Measurements from ENCODE around the gene PUS7.

The PUS7 gene

DNA sequence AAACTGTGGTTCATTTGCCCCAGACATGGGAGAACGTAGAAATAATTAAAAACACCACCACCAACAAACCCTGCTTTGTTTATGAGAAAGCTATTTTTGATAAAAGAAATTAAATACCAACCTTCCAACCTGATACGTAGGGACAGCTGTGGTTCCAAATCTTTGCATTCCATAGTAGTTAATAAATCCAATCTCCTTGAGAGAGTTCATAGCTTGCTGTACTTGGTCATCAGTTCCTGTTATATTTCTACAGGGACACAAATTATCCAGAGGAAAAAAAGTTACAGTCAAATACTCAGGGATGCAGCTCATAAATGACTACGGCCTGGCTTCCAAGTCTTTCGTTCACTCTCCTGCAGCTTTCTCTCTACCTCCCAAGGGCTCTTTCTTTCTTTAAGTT lies 41.1 kb downstream of the PUS7 start:
- DNase-seq (ENCODE audit: low read depth, low spot score): no peak
- in situ Hi-C loops (cut with HindIII; ENCODE audit: low sequenced_read_pairs): no loop called here
- TF ChIP-seq, protein P1, sequence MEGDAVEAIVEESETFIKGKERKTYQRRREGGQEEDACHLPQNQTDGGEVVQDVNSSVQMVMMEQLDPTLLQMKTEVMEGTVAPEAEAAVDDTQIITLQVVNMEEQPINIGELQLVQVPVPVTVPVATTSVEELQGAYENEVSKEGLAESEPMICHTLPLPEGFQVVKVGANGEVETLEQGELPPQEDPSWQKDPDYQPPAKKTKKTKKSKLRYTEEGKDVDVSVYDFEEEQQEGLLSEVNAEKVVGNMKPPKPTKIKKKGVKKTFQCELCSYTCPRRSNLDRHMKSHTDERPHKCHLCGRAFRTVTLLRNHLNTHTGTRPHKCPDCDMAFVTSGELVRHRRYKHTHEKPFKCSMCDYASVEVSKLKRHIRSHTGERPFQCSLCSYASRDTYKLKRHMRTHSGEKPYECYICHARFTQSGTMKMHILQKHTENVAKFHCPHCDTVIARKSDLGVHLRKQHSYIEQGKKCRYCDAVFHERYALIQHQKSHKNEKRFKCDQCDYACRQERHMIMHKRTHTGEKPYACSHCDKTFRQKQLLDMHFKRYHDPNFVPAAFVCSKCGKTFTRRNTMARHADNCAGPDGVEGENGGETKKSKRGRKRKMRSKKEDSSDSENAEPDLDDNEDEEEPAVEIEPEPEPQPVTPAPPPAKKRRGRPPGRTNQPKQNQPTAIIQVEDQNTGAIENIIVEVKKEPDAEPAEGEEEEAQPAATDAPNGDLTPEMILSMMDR (IDR thresholded peaks at IDR 0.05; ENCODE audit: low read depth, low read length): no peak
- no peak overlapping the region for H3K4me3 ChIP-seq (ENCODE audit: low read depth, low read length)

DNA sequence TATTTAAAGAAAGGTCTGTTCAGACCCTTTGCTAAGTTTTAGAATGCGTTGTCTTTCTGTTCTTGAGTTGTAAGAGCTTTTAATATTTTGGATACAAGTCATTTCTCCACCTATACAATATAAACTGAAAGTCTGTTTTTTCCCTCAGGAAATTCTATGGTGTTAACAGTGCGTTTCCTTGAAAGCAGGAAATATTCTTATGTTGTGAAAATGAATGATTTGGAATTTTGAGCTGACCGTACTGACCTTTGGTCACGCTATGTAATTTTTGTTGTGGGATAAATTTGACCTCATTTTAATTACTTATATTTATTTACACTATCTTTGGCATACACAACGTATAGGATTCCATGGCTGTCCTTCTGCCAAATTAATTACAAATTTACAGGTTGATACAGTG lies 43.5 kb downstream of the PUS7 start:
- in situ Hi-C loops (cut with HindIII; ENCODE audit: low sequenced_read_pairs): no loop called here

DNA sequence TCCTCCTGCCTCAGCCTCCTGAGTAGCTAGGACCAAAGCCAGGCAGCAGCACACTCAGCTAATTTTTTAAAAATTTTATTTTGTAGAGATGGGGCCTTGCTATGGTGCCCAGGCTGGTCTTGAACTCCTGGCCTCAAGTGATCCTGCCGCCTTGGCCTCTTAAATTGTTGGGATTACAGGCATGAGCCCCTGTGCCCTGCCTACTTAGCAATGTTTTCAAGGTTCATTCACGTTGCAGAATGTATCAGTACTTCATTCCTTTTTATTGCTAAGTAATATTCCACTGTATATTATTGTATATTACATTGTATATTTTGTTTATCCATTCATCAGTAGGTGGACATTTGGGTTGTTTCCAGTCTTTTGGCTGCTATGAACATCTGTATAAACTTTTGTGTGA lies 44.2 kb downstream of the PUS7 start:
- TF ChIP-seq, protein P1 (IDR thresholded peaks at IDR 0.05; ENCODE audit: low read depth, low read length): no peak
- in situ Hi-C loops (cut with HindIII; ENCODE audit: low sequenced_read_pairs): no loop called here
- DNase-seq (ENCODE audit: low read depth, low spot score): no peak
- H3K4me3 ChIP-seq (ENCODE audit: low read depth, low read length): no peak overlapping the region

More for the DNA sequence above, 43.5 kb downstream of the PUS7 start:
- TF ChIP-seq, protein P1 (IDR thresholded peaks at IDR 0.05; ENCODE audit: low read depth, low read length): no peak
- no peak overlapping the region for H3K4me3 ChIP-seq (ENCODE audit: low read depth, low read length)
- no peak for DNase-seq (ENCODE audit: low read depth, low spot score)

DNA sequence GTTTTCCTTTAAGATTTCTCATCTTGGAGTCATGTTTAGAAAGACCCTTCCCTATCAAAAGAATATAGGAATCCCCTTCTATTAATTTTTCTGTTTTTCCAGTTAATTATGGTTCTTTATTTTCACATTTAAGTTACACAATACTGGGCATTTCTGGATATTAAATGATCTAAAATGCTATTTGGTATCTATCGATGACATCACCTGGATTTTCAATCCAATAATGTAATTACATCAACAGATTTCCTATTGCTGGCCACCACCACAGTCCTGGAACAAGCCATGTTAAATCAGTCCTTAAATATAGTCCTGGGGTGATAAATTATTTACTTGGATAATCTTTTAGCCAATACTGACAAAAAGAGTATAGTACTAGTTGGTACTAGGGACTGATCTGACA lies 48.0 kb downstream of the PUS7 start:
- in situ Hi-C loops (cut with HindIII; ENCODE audit: low sequenced_read_pairs): no loop called here
- TF ChIP-seq, protein P1 (IDR thresholded peaks at IDR 0.05; ENCODE audit: low read depth, low read length): no peak
- DNase-seq (ENCODE audit: low read depth, low spot score): no peak
- no peak overlapping the region for H3K4me3 ChIP-seq (ENCODE audit: low read depth, low read length)

DNA sequence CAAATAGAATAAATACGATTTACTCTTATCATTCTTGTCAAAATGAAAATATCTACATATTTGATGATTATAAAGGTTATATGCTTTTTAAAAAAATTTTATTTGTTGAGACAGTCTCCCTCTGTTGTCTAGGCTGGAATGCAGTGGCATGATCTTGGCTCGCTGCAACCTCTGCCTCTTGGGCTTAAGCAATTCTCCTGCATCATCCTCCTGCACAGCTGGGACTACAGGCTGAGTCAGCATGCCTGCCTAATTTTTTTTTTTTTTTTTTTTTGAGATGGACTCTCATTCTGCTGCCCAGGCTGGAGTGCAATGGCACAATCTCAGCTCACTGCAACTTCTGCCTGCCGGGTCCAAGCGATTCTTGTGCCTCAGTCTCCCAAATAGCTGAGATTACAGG lies 48.9 kb downstream of the PUS7 start:
- no peak overlapping the region for H3K4me3 ChIP-seq (ENCODE audit: low read depth, low read length)
- in situ Hi-C loops (cut with HindIII; ENCODE audit: low sequenced_read_pairs): no loop called here
- TF ChIP-seq, protein P1 (IDR thresholded peaks at IDR 0.05; ENCODE audit: low read depth, low read length): no peak
- peak; percentile 71 for DNase-seq (ENCODE audit: low read depth, low spot score)

DNA sequence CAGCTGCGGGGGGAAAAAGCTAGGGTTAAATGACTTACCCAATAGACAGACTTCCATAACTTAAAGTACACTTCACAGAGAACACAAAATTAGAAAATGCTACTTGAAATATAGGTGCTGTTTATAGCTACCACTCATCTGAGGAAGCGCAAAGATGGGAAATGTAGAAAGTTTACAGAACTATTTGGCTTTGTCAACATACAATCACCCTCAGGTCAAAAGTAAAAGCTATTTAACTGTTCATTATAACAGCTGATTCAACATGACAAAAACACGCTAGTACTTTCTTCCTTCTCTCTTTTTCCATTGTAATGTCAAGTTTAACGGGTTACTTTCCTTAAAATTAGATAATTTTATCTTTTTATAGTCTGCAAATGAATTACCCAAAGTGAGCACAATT lies 51.2 kb downstream of the PUS7 start:
- H3K4me3 ChIP-seq (ENCODE audit: low read depth, low read length): no peak overlapping the region
- TF ChIP-seq, protein P1 (IDR thresholded peaks at IDR 0.05; ENCODE audit: low read depth, low read length): no peak
- in situ Hi-C loops (cut with HindIII; ENCODE audit: low sequenced_read_pairs): no loop called here
- DNase-seq (ENCODE audit: low read depth, low spot score): no peak

DNA sequence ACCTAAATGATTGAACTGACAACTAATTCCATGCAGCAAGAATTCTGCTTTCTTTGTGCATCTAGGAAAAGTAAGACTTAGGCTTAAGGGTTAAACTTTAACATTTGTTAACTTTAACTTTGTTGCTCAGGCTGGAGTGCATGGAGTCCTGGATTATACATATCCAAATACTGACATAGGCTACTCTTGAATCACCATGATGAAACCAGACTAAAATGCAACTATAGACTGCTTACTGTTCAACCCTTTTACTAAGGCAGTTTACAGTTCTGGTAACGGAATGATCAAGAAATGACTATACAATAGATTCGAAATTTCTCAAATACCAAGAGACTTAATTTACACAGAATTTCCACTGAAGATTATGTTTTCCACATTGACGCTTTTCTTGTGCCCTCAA lies 52.0 kb downstream of the PUS7 start:
- H3K4me3 ChIP-seq (ENCODE audit: low read depth, low read length): no peak overlapping the region
- TF ChIP-seq, protein P1 (IDR thresholded peaks at IDR 0.05; ENCODE audit: low read depth, low read length): no peak
- in situ Hi-C loops (cut with HindIII; ENCODE audit: low sequenced_read_pairs): no loop called here
- no peak for DNase-seq (ENCODE audit: low read depth, low spot score)

Measured in astrocyte of the spinal cord (primary cell).